BLaER1 treated with 17β-estradiol and CSF1 and Interleukin-3, amounts not matched to agents 10 nM and 100 nM (cell line): ENCODE data around the gene INPP5A.

Source experiments
- H3K27ac ChIP-seq, 11 experiments: shearing (Covaris generic); formaldehyde crosslinking; 2 replicates each; pipeline ENCODE4 v1.8.1; 2022
- H3K27me3 ChIP-seq, 11 experiments: shearing (Covaris generic); formaldehyde crosslinking; 2 replicates each; pipeline ENCODE4 v1.8.1; 2022
- H3K36me3 ChIP-seq, 11 experiments: shearing (Covaris generic); formaldehyde crosslinking; 2 replicates each; pipeline ENCODE4 v1.8.1; 2022
- H3K4me1 ChIP-seq, 10 experiments: shearing (Covaris generic); formaldehyde crosslinking; 2 replicates each; pipeline ENCODE4 v1.8.1; 2022
- H3K4me2 ChIP-seq, 11 experiments: shearing (Covaris generic); formaldehyde crosslinking; 2 replicates each; pipeline ENCODE4 v1.8.1; 2022
- H3K4me3 ChIP-seq, 10 experiments: shearing (Covaris generic); formaldehyde crosslinking; 2 replicates each; pipeline ENCODE4 v1.8.1; 2022
- H3K9ac ChIP-seq, 11 experiments: shearing (Covaris generic); formaldehyde crosslinking; 2 replicates each; pipeline ENCODE4 v1.8.1; 2022
- H3K9me3 ChIP-seq, 11 experiments: shearing (Covaris generic); formaldehyde crosslinking; replicated peaks in 1 of 11; 2 replicates each; pipeline ENCODE4 v1.8.1; 2022
- H4K20me1 ChIP-seq, 11 experiments: shearing (Covaris generic); formaldehyde crosslinking; 2 replicates each; pipeline ENCODE4 v1.8.1; 2022
- Cebpa-rat ChIP-seq, 11 experiments: shearing (Covaris generic); IDR thresholded peaks; 2 replicates each; pipeline ENCODE4 v1.8.1; 2022

Gene INPP5A

DNA sequence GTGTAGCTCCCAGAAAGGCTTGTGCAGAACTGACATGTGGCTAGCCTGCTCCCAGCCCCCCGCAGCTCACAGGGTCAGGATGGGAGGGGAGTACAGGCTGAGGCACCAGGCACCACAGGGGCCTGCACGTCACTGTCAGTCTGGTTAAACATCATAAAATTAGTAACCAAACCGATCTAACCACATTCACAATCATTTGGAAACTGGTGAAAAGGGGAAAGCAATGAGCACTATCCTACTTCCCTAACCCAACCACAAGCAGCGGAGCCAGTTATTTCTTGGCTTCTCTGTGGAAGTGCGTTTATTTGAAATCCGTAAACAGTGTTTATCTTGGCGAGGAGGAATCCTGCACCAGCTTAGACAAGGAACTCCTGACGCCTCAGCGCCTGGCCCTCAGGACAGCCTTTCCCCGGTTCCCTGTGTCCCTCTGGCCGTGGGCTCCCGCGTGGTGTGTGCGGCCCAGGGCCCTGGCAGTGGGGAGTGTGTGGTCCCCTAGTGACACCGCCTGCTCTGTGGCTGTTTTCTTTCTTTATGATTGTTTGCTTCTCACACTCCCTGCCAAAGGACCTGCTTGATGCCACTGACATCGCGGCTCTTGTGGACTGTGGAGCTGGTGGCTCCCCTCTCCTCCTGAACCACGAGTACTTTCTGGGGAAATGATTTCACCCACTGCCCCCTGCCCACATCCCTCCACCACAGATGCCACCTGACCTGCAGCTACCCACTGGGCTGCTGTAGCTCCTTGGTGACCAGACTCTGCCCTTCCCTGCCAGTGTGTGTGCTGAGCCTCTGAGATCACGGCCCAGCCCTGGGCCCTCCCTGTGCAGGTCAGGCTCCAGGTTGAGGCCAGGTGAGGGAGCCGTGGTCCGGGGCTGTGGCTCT, 38.0 kb downstream of the INPP5A start:
- peak overlapping the region in 8 of 10 experiments; percentile 11 to 62 (median 44); a peak in 16 of 20 replicates for H3K4me3 ChIP-seq
- TF ChIP-seq Cebpa-rat (IDR thresholded peaks at IDR 0.05), result no peak

DNA sequence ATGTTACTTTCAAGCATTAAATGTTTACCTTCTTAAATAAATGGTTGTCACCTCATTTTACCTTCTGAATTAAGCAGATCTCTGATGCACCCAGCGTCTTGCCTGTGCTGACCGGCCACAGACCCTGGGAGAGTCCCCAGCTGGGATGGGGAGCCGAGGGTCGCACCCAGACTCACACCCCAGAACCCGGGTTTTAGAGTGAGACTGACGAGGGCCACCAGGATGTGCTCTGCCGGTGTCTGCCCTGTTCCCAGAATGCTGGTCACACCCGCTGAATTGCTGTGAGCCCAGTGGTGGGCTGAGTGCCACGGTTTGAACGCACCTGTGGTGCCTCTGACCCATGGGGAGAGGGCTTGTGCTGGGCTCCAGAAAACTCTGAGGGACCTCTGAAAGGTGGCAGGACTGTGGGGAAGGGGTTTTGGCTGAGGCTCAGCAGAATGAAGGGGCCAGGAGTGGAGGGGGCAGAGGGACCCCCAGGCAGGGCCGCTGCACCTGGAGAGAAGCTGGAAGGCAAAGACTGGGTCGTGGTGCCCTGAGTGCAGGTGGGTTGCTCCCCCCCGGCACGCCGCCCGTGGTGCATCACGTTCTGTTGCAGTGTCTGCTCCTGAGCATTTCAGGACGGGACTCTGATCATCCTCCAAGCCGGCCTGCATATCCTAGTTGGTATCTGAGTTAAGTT, 39.2 kb downstream of the INPP5A start:
- Histone ChIP-seq H3K4me3 (no peak overlapping the region; a peak in 2 of 20 replicates), H3K27me3 (peaks cover 0 to 90% (median 0%) of the 10 kb centered on the region in 11 experiments; a peak in 5 of 22 replicates), H3K36me3 (peaks cover 0 to 17% (median 10%) of the 10 kb centered on the region in 11 experiments; a peak in 11 of 22 replicates), H3K9me3 (peaks cover 6 to 13% (median 11%) of the 10 kb centered on the region in 11 experiments; a peak in 20 of 22 replicates), H3K4me2 (peak overlapping the region; percentile 86 to 100 (median 99)), H4K20me1 (peaks cover 69 to 95% (median 79%) of the 10 kb centered on the region in 11 experiments), H3K27ac (peak overlapping the region in 7 of 11 experiments; percentile 58 to 82 (median 74); a peak in 9 of 22 replicates), H3K4me1 (peaks cover 58 to 87% (median 84%) of the 10 kb centered on the region in 10 experiments), H3K9ac (peak overlapping the region in 6 of 11 experiments; percentile 57 to 73 (median 66); a peak in 7 of 22 replicates)
- TF ChIP-seq Cebpa-rat (IDR thresholded peaks at IDR 0.05), result no peak

More for the DNA sequence above, 38.0 kb downstream of the INPP5A start:
- Histone ChIP-seq H3K4me1 (peaks cover 71 to 100% (median 96%) of the 10 kb centered on the region in 10 experiments), H3K27me3 (peaks cover 0 to 90% (median 0%) of the 10 kb centered on the region in 11 experiments; a peak in 5 of 22 replicates), H3K9ac (peak overlapping the region in 9 of 11 experiments; percentile 50 to 73 (median 66); a peak in 19 of 22 replicates), H3K36me3 (peaks cover 0 to 8% (median 0%) of the 10 kb centered on the region in 11 experiments; a peak in 3 of 22 replicates), H4K20me1 (peaks cover 82 to 100% (median 91%) of the 10 kb centered on the region in 11 experiments), H3K9me3 (peaks cover 0 to under 1% (median 0%) of the 10 kb centered on the region in 11 experiments; a peak in 2 of 22 replicates), H3K27ac (peak overlapping the region in 10 of 11 experiments; percentile 24 to 82 (median 72); a peak in 19 of 22 replicates), H3K4me2 (peak overlapping the region; percentile 86 to 100 (median 99))

- Histone ChIP-seq H3K4me2 (peak overlapping the region; percentile 86 to 100 (median 99)), H3K4me1 (peaks cover 51 to 81% (median 77%) of the 10 kb centered on the region in 10 experiments), H3K36me3 (peaks cover 0 to 17% (median 10%) of the 10 kb centered on the region in 11 experiments; a peak in 11 of 22 replicates), H3K9me3 (peaks cover 6 to 17% (median 11%) of the 10 kb centered on the region in 11 experiments; a peak in 20 of 22 replicates), H3K9ac (peak overlapping the region in 7 of 11 experiments; percentile 10 to 55 (median 37); a peak in 6 of 22 replicates), H3K27ac (peak overlapping the region in 8 of 11 experiments; percentile 25 to 82 (median 44); a peak in 14 of 22 replicates), H4K20me1 (peaks cover 62 to 94% (median 73%) of the 10 kb centered on the region in 11 experiments), H3K4me3 (0 out of 20 replicates have a peak overlapping the region, but pooled peaks of 2 of the 10 experiments have one; percentile 4 to 29), H3K27me3 (peaks cover 0 to 90% (median 0%) of the 10 kb centered on the region in 11 experiments; a peak in 5 of 22 replicates)
- TF ChIP-seq Cebpa-rat (IDR thresholded peaks at IDR 0.05), result no peak
These were observed 39.9 kb downstream of the INPP5A start for GRCh38 chr10:132577350-132578003.

- H3K4me3 ChIP-seq, result peak overlapping the region in 1 of 10 experiments; percentile 33; a peak in 1 of 20 replicates
- peak overlapping the region; percentile 86 to 100 (median 99) for H3K4me2 ChIP-seq
- H3K27me3 ChIP-seq, result peaks cover 0 to 90% (median 0%) of the 10 kb centered on the region in 11 experiments; a peak in 5 of 22 replicates
- H3K9ac ChIP-seq, result peak overlapping the region in 6 of 11 experiments; percentile 10 to 41 (median 38); a peak in 4 of 22 replicates
- H3K9me3 ChIP-seq, result peaks cover 6 to 17% (median 11%) of the 10 kb centered on the region in 11 experiments; a peak in 20 of 22 replicates
- peaks cover 50 to 81% (median 71%) of the 10 kb centered on the region in 10 experiments for H3K4me1 ChIP-seq
- peaks cover 0 to 25% (median 10%) of the 10 kb centered on the region in 11 experiments; a peak in 11 of 22 replicates for H3K36me3 ChIP-seq
- H4K20me1 ChIP-seq, result peaks cover 54 to 94% (median 67%) of the 10 kb centered on the region in 11 experiments
- no peak for TF ChIP-seq Cebpa-rat (IDR thresholded peaks at IDR 0.05)
- peak overlapping the region in 8 of 11 experiments; percentile 16 to 48 (median 30); a peak in 9 of 22 replicates for H3K27ac ChIP-seq
These were observed 40.8 kb downstream of the INPP5A start for GRCh38 chr10:132578287-132578951.

DNA sequence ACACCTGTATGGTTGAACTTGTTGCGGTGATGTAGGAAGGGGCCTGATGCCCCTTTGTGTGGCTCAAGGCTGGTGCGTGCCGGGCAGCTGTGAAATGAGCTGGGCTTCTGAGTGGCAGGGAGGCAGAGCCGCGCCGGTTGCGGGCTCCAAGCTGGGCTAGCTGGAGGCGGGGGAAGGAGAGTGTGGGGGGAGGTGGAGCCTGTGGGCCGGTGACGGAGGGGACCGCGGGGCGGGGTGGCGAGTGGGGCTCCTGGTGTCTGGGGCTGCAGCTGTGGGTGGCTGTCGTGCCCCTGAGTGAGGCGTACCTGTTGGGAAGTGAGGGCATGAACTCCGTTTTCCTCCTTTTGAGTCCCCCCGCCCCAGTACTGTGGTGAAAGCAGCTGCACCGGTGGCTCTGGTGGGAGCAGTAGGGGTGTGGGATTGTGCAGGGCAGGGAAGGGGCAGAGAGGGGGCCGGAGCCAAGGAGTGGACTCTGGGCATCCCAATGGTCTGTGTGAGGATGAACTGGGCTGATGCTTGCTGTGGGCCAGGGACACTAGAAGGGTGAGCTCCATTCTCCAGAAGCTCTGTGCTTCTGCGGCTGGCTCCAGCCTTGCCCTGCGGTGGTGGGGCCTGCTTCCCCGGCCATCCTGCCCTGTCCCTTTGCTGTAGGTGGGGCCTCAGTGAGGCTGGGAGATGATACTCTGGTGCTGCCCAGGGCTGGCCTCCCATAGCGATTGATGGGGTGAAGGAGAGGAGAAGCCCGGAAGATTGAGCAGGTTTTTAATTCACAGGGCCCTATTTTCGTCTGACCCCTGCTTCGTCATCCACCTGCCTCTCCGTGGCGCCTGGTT, 41.7 kb downstream of the INPP5A start:
- Histone ChIP-seq H3K9me3 (peaks cover 6 to 17% (median 11%) of the 10 kb centered on the region in 11 experiments; a peak in 20 of 22 replicates), H3K4me2 (peak overlapping the region; percentile 86 to 100 (median 99)), H3K4me1 (peaks cover 48 to 81% (median 71%) of the 10 kb centered on the region in 10 experiments), H4K20me1 (peaks cover 54 to 94% (median 63%) of the 10 kb centered on the region in 11 experiments), H3K9ac (no peak overlapping the region), H3K4me3 (no peak overlapping the region; a peak in 1 of 20 replicates), H3K27me3 (peaks cover 0 to 94% (median 0%) of the 10 kb centered on the region in 11 experiments; a peak in 5 of 22 replicates), H3K36me3 (peaks cover 0 to 25% (median 10%) of the 10 kb centered on the region in 11 experiments; a peak in 11 of 22 replicates), H3K27ac (peak overlapping the region in 7 of 11 experiments; percentile 16 to 48 (median 38); a peak in 7 of 22 replicates)
- TF ChIP-seq Cebpa-rat (IDR thresholded peaks at IDR 0.05), result no peak

DNA sequence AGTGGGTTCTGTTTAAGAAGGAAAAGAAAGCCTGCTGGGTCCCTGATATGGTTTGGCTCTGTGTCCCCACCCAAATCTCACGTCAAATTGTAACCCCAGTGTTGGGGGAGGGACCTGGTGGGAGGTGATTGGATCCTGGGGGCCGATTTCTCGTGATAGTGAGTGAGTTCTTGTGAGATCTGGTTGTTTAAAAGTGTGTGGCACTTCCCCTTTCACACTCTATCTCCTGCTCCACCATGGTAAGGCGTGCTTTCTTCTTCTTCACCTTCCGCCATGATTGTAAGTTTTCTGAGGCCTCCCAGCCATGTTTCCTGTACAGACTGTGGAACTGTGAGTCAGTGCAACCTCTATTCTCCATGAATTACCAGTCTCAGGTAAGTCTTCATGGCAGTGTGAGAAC, 42.6 kb downstream of the INPP5A start:
- Histone ChIP-seq H3K27me3 (peaks cover 0 to 93% (median 0%) of the 10 kb centered on the region in 11 experiments; a peak in 5 of 22 replicates), H4K20me1 (peaks cover 45 to 92% (median 54%) of the 10 kb centered on the region in 11 experiments), H3K4me1 (peaks cover 39 to 78% (median 70%) of the 10 kb centered on the region in 10 experiments), H3K9ac (no peak overlapping the region), H3K27ac (no peak overlapping the region), H3K4me2 (peak overlapping the region in 9 of 11 experiments; percentile 3 to 100 (median 98); a peak in 10 of 22 replicates), H3K36me3 (peaks cover 0 to 25% (median 10%) of the 10 kb centered on the region in 11 experiments; a peak in 11 of 22 replicates), H3K9me3 (peaks cover 6 to 17% (median 11%) of the 10 kb centered on the region in 11 experiments; a peak in 20 of 22 replicates), H3K4me3 (no peak overlapping the region)
- no peak for TF ChIP-seq Cebpa-rat (IDR thresholded peaks at IDR 0.05)
